ENCODE results near the gene GNAL.

GNAL gene

GRCh38 chr18:11811009-11811408 is 121.9 kb downstream of the GNAL start:
- DNase-seq (ENCODE audit: low read depth): no peak
- TF ChIP-seq CTCF (IDR thresholded peaks at IDR 0.05; ENCODE audit: insufficient read depth, low read depth, low read length, missing control alignments): no peak
- no peak overlapping the region for H3K4me3 ChIP-seq (ENCODE audit: low read length)

GRCh38 chr18:11817229-11817628 is 128.2 kb downstream of the GNAL start:
- no peak for DNase-seq (ENCODE audit: low read depth)
- no peak for TF ChIP-seq CTCF (IDR thresholded peaks at IDR 0.05; ENCODE audit: insufficient read depth, low read depth, low read length, missing control alignments)

GRCh38 chr18:11818486-11819203 is 129.6 kb downstream of the GNAL start:
- no peak for DNase-seq (ENCODE audit: low read depth)
- H3K4me3 ChIP-seq (ENCODE audit: low read length): no peak overlapping the region
- TF ChIP-seq CTCF (IDR thresholded peaks at IDR 0.05; ENCODE audit: insufficient read depth, low read depth, low read length, missing control alignments): no peak

More at GRCh38 chr18:11817229-11817628, 128.2 kb downstream of the GNAL start:
- H3K4me3 ChIP-seq (ENCODE audit: low read length): no peak overlapping the region

- DNase-seq (ENCODE audit: low read depth): no peak
- no peak overlapping the region for H3K4me3 ChIP-seq (ENCODE audit: low read length)
- no peak for TF ChIP-seq CTCF (IDR thresholded peaks at IDR 0.05; ENCODE audit: insufficient read depth, low read depth, low read length, missing control alignments)
These were observed 130.9 kb downstream of the GNAL start for GRCh38 chr18:11819938-11820337.

GRCh38 chr18:11820697-11821096 is 131.6 kb downstream of the GNAL start:
- DNase-seq (ENCODE audit: low read depth): no peak
- H3K4me3 ChIP-seq (ENCODE audit: low read length): no peak overlapping the region
- TF ChIP-seq CTCF (IDR thresholded peaks at IDR 0.05; ENCODE audit: insufficient read depth, low read depth, low read length, missing control alignments): no peak

- no peak for TF ChIP-seq CTCF (IDR thresholded peaks at IDR 0.05; ENCODE audit: insufficient read depth, low read depth, low read length, missing control alignments)
- no peak overlapping the region for H3K4me3 ChIP-seq (ENCODE audit: low read length)
- no peak for DNase-seq (ENCODE audit: low read depth)
These were observed 132.1 kb downstream of the GNAL start for GRCh38 chr18:11821208-11821607.

- TF ChIP-seq CTCF (IDR thresholded peaks at IDR 0.05; ENCODE audit: insufficient read depth, low read depth, low read length, missing control alignments): no peak
These were observed 132.7 kb downstream of the GNAL start for GRCh38 chr18:11821643-11822237.

More at GRCh38 chr18:11821643-11822237, 132.7 kb downstream of the GNAL start:
- DNase-seq (ENCODE audit: low read depth): no peak
- H3K4me3 ChIP-seq (ENCODE audit: low read length): no peak overlapping the region
